ENCODE data around the gene TSHR. TPM values are rescaled to one million over a fixed set of nuclear protein-coding genes. Genes with fewer than 3 reads are reported as not detected.

The TSHR gene
- total and polyA plus RNA-seq, 11 donors: not detected

DNA sequence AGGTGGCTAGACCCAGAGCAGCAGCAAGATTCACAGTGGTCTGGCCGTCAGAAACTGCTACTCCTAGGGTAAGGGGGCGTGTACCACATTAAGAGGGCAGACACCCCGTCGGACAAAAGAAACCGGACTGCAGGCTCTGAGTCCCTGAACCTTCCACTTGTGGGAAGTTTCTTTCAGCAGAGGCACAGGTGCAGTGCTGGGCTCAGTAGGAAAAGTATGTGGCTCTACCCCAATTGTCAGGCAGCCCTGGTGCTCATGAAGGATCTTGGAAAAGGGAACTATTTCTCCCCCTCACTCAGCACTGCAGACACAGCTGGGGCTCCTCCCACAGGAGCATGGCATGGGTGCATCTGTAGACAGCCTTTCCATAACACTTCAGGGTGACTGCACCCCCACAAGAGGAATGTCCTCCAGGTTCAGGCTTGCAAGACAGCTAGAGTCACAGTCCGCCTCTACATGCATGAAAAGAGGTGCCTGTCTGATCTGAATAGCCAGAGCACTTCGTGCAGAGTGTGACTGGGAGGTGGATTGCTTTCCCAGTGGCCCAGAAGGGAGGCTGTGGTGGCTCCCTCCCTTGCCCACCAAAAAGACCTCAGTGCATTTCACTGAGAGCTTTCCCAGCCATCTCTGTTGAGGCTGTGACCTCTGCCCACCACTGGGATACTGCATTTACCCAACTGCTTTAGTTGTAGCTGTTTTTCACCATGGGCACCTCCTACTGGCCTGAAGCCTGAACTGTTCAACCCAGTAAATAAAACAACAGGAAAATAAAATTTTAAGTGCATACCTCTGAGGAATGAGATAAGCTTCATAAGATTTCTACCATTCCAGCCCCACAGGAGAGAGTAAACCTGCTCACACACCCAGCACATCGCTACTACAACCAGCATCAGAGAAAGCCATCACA is 28.1 kb upstream of the TSHR start:
- 59 to 77% (median 69%) methylated on average over 7 to 8 of the region's 8 CpGs for WGBS, 4 donors
- Histone ChIP-seq H3K36me3 (no peaks in the 10 kb centered on the region), H3K9me3 (peaks cover 0 to 8% (median 0%) of the 10 kb centered on the region in 12 donors), H3K4me1 (peaks cover 0 to 13% (median 0%) of the 10 kb centered on the region in 12 donors), H3K27me3 (no peaks in the 10 kb centered on the region), H3K4me3 (no peak overlapping the region), H3K27ac (peak overlapping the region in 1 of 12 donors; percentile 34)
- DNase-seq (no peak), ATAC-seq (peak in 2 of 4 donors; percentile 22 to 23)
- TF ChIP-seq, protein P1, sequence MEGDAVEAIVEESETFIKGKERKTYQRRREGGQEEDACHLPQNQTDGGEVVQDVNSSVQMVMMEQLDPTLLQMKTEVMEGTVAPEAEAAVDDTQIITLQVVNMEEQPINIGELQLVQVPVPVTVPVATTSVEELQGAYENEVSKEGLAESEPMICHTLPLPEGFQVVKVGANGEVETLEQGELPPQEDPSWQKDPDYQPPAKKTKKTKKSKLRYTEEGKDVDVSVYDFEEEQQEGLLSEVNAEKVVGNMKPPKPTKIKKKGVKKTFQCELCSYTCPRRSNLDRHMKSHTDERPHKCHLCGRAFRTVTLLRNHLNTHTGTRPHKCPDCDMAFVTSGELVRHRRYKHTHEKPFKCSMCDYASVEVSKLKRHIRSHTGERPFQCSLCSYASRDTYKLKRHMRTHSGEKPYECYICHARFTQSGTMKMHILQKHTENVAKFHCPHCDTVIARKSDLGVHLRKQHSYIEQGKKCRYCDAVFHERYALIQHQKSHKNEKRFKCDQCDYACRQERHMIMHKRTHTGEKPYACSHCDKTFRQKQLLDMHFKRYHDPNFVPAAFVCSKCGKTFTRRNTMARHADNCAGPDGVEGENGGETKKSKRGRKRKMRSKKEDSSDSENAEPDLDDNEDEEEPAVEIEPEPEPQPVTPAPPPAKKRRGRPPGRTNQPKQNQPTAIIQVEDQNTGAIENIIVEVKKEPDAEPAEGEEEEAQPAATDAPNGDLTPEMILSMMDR (IDR thresholded peaks at IDR 0.05): no peak
- no peak for TF ChIP-seq POLR2A (IDR thresholded peaks at IDR 0.05)
- intact Hi-C loops (cut with DNase I): no loop called here

DNA sequence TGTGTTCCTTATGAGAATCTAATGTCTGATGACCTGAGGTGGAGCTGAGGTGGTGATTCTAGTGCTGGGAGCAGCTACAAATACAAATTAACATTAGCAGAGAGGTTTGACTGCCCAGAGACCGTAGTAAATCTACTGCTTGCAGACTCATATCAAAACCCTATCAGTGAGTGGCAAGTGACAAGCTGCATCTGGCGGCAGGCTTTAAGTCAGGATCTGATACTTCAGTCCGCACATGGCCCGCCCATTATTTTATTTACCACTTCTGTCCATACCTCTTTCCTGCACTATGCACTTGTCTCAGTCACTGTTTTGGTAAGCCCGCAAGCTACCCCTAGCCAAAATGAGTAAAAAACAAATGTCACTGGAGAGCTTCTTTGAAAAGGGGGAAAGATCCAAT is 25.3 kb upstream of the TSHR start:
- peaks cover 0 to 13% (median 0%) of the 10 kb centered on the region in 12 donors for H3K4me1 ChIP-seq
- no peak overlapping the region for H3K27ac ChIP-seq
- no peaks in the 10 kb centered on the region for H3K36me3 ChIP-seq
- 88 to 96% (median 90%) methylated on average over 5 of the region's 5 CpGs for WGBS, 4 donors
- TF ChIP-seq POLR2A (IDR thresholded peaks at IDR 0.05): no peak
- TF ChIP-seq, protein P1 (IDR thresholded peaks at IDR 0.05): no peak
- H3K27me3 ChIP-seq: no peaks in the 10 kb centered on the region
- H3K9me3 ChIP-seq: peaks cover 0 to 8% (median 0%) of the 10 kb centered on the region in 12 donors
- ATAC-seq (no peak), DNase-seq (no peak)
- intact Hi-C loops (cut with DNase I): no loop called here
- H3K4me3 ChIP-seq: no peak overlapping the region

DNA sequence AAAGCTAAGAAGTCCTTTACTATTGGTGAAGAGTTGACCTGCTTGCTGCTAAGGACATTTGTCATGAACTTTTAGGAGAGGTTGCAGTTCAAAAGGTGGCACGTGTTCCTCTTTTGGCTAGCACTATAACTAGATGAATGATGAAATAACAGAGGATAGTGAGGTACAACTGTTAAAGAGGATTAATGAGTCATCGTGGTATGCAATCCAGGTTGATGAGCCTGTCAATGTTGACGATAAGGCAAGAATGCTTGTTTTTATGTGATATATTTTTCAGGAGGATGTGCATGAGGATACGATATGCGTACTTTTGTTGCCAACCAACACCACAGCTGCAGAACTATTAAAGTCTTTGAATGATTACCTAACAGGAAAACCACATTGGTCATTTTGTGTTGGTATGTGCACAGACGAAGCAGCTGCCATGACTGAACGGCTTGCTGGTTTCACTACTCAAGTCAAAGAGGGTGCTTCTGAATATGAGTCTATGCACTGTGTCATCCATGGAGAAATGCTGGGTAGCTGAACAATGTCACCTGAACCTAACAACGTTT is 24.5 kb upstream of the TSHR start:
- 64 to 78% (median 72%) methylated on average over 8 of the region's 8 CpGs for WGBS, 4 donors
- ATAC-seq (no peak), DNase-seq (no peak)
- intact Hi-C loops (cut with DNase I): no loop called here
- peak overlapping the region in 1 of 12 donors; percentile 61 for H3K27ac ChIP-seq
- H3K27me3 ChIP-seq: no peaks in the 10 kb centered on the region
- H3K4me3 ChIP-seq: no peak overlapping the region
- TF ChIP-seq POLR2A (IDR thresholded peaks at IDR 0.05): no peak
- TF ChIP-seq, protein P1 (IDR thresholded peaks at IDR 0.05): no peak
- no peaks in the 10 kb centered on the region for H3K36me3 ChIP-seq
- peaks cover 0 to 13% (median 0%) of the 10 kb centered on the region in 12 donors for H3K4me1 ChIP-seq
- H3K9me3 ChIP-seq: peaks cover 0 to 8% (median 0%) of the 10 kb centered on the region in 12 donors

DNA sequence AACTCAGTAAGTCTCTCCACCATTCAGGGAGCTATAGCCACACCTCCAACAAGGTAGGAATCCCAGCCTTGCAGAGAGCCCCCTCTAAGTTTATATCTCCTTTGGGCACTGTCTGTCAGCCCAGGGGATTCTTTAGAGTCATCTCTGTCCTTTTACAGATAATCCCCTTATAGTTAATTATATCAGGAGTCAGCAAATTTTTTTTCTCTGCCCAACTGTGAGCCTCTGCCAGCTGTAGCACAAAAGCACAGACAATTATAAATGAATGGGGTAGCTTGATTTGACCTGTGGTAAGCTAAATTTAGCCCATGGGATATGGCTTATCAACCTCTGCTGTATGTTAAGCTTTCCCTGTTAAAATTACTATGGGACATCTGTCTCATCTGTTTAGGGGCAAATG is 22.1 kb upstream of the TSHR start:
- Histone ChIP-seq H3K36me3 (no peaks in the 10 kb centered on the region), H3K4me3 (no peak overlapping the region), H3K9me3 (peaks cover 0 to 7% (median 0%) of the 10 kb centered on the region in 12 donors), H3K4me1 (peaks cover 0 to 13% (median 0%) of the 10 kb centered on the region in 12 donors), H3K27ac (no peak overlapping the region), H3K27me3 (no peaks in the 10 kb centered on the region)
- TF ChIP-seq, protein P1 (IDR thresholded peaks at IDR 0.05): no peak
- no peak for TF ChIP-seq POLR2A (IDR thresholded peaks at IDR 0.05)
- ATAC-seq (no peak), DNase-seq (no peak)
- intact Hi-C loops (cut with DNase I): no loop called here

Data from heart left ventricle (tissue), 16 donors.